Measurements from ENCODE around the gene GIMAP2.

DNA sequence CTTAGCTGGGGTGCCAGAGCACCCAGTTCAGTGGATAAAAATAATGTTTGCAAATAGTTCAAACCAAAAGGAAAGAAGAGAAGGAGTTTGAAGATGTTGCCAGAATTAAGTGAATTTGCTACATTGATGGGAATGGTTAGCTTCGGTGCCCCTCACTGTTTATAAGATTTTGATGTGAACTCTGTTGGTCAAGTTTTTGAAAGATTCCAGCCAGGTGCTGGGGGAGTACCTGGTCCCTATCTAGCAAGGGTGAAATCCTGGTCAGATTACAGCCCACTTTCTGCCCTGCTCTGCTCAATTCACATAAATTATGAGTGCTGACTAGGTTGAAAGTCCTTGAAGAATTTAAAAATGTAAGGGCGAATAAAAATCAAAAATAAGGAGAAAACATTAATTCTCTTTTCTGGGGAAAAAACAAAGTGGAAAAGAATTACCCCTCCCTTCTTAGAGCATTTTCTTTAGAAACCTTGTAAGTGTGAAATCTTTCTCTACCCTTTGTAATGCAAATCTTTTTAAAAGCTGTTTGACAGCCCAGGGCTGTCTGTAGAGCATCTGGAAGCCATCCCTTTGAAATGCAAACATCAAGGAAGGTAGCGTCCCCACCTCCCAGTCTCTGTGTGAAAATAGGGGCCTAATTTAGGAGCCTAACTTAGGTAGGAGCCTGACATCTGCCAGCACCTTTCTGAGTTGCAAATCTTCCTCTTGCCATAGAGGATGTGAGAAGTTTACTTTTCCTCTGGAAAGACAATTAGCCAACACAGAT, 50.3 kb downstream of the GIMAP2 start:
- TF ChIP-seq, protein P1, sequence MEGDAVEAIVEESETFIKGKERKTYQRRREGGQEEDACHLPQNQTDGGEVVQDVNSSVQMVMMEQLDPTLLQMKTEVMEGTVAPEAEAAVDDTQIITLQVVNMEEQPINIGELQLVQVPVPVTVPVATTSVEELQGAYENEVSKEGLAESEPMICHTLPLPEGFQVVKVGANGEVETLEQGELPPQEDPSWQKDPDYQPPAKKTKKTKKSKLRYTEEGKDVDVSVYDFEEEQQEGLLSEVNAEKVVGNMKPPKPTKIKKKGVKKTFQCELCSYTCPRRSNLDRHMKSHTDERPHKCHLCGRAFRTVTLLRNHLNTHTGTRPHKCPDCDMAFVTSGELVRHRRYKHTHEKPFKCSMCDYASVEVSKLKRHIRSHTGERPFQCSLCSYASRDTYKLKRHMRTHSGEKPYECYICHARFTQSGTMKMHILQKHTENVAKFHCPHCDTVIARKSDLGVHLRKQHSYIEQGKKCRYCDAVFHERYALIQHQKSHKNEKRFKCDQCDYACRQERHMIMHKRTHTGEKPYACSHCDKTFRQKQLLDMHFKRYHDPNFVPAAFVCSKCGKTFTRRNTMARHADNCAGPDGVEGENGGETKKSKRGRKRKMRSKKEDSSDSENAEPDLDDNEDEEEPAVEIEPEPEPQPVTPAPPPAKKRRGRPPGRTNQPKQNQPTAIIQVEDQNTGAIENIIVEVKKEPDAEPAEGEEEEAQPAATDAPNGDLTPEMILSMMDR (IDR thresholded peaks at IDR 0.05): no peak
- no peak for TF ChIP-seq POLR2A (IDR thresholded peaks at IDR 0.05)
